Colonic mucosa (tissue), 4 donors: ENCODE results near the gene ZFPM1. TPM values are rescaled to one million over a fixed set of nuclear protein-coding genes. Genes with fewer than 3 reads are reported as not detected.

Source experiments
- DNase-seq: peaks from one replicate; pipeline ENCODE4 v3.0.0-alpha.2; 2020
- H3K27ac ChIP-seq: fragments of 200-600 bp; one replicate; pipeline ENCODE4 v1.8.0; 2021
- H3K27me3 ChIP-seq: fragments of 200-600 bp; one replicate; pipeline ENCODE4 v1.8.0; 2021
- H3K36me3 ChIP-seq: fragments of 200-600 bp; one replicate; pipeline ENCODE4 v1.8.0; 2021
- H3K4me1 ChIP-seq: fragments of 200-600 bp; one replicate; pipeline ENCODE4 v1.8.0; 2021; ENCODE audit warnings: mild to moderate bottlenecking
- H3K4me3 ChIP-seq: fragments of 200-600 bp; one replicate; pipeline ENCODE4 v1.8.0; 2021
- H3K9ac ChIP-seq, 2 donors: one replicate each; pipeline ENCODE4 v1.7.0; 2013; ENCODE audit warnings: control low read depth in 2 of 2, low read depth in 2 of 2, low read length in 2 of 2
- H3K9me3 ChIP-seq: fragments of 200-600 bp; one replicate; pipeline ENCODE4 v1.8.0; 2021
- CTCF ChIP-seq: fragments of 200-600 bp; IDR thresholded peaks from one replicate; pipeline ENCODE4 v1.8.0; 2022; ENCODE audit warnings: antibody characterized with exemption, mild to moderate bottlenecking
- intact Hi-C: fragments of 100-400 bp; cut with DNase I; formaldehyde crosslinking; loops from one replicate; pipeline ENCODE4 v1.14.1; 2022
- total RNA-seq, 2 donors: library from RNA; stranded (reverse); fragmentation: NEBNext Ultra II Directional in 1 of 2; extraction: Animal tissue kit (Norgen Biotek cat#: 25700) in 1 of 2; gene quantifications; one replicate each; pipeline ENCODE4 v1.2.1, GENCODE V29; 2021
- donor health status: healthy.
- donor health status: DM: no; HTN: no; CAD: no.
- donor health status: DM: no; HTN: no; CAD: no.

Gene ZFPM1
- total RNA-seq, 2 donors from 2014 or later, result 6.6 to 12.5 TPM

GRCh38 chr16:88477631-88478519 lies 24.8 kb downstream of the ZFPM1 start:
- no peaks in the 10 kb centered on the region for H3K4me1 ChIP-seq
- intact Hi-C loops, result no loop called here

GRCh38 chr16:88478889-88479792 lies 26.1 kb downstream of the ZFPM1 start:
- intact Hi-C loops, result no loop called here
- no peak overlapping the region for H3K4me3 ChIP-seq
- no peaks in the 10 kb centered on the region for H3K27me3 ChIP-seq
- TF ChIP-seq CTCF, result no peak
- no peaks in the 10 kb centered on the region for H3K36me3 ChIP-seq
- no peak for DNase-seq
- H3K4me1 ChIP-seq, result no peaks in the 10 kb centered on the region
- no peaks in the 10 kb centered on the region for H3K9me3 ChIP-seq
- no peak overlapping the region for H3K27ac ChIP-seq
- no peak overlapping the region for H3K9ac ChIP-seq

More at GRCh38 chr16:88477631-88478519, 24.8 kb downstream of the ZFPM1 start:
- no peak for DNase-seq
- no peak for TF ChIP-seq CTCF
- H3K4me3 ChIP-seq, result no peak overlapping the region
- no peak overlapping the region for H3K9ac ChIP-seq
- no peaks in the 10 kb centered on the region for H3K27me3 ChIP-seq
- no peak overlapping the region for H3K27ac ChIP-seq
- no peaks in the 10 kb centered on the region for H3K9me3 ChIP-seq
- no peaks in the 10 kb centered on the region for H3K36me3 ChIP-seq

- H3K4me3 ChIP-seq, result no peak overlapping the region
- no peak overlapping the region for H3K9ac ChIP-seq
- H3K27ac ChIP-seq, result no peak overlapping the region
- intact Hi-C loops, result no loop called here
- DNase-seq, result no peak
- no peaks in the 10 kb centered on the region for H3K36me3 ChIP-seq
- H3K27me3 ChIP-seq, result no peaks in the 10 kb centered on the region
- H3K9me3 ChIP-seq, result no peaks in the 10 kb centered on the region
- no peak for TF ChIP-seq CTCF
- peaks cover 1% of the 10 kb centered on the region for H3K4me1 ChIP-seq
These were observed 27.0 kb downstream of the ZFPM1 start for GRCh38 chr16:88479793-88480760.

- H3K27ac ChIP-seq, result no peak overlapping the region
- no peak for DNase-seq
- no peak overlapping the region for H3K4me3 ChIP-seq
- peaks cover 4% of the 10 kb centered on the region for H3K4me1 ChIP-seq
- H3K36me3 ChIP-seq, result no peaks in the 10 kb centered on the region
- TF ChIP-seq CTCF, result no peak
- intact Hi-C loops, result no loop called here
- no peaks in the 10 kb centered on the region for H3K9me3 ChIP-seq
- H3K9ac ChIP-seq, result no peak overlapping the region
- no peaks in the 10 kb centered on the region for H3K27me3 ChIP-seq
These were observed 27.7 kb downstream of the ZFPM1 start for GRCh38 chr16:88480829-88481228.

- TF ChIP-seq CTCF, result no peak
- H3K27ac ChIP-seq, result no peak overlapping the region
- H3K36me3 ChIP-seq, result no peaks in the 10 kb centered on the region
- peaks cover 4% of the 10 kb centered on the region for H3K4me1 ChIP-seq
- H3K4me3 ChIP-seq, result no peak overlapping the region
- intact Hi-C loops, result no loop called here
- H3K27me3 ChIP-seq, result no peaks in the 10 kb centered on the region
- H3K9me3 ChIP-seq, result no peaks in the 10 kb centered on the region
- DNase-seq, result no peak
- no peak overlapping the region for H3K9ac ChIP-seq
These were observed 28.8 kb downstream of the ZFPM1 start for GRCh38 chr16:88481851-88482250.
